ENCODE data around the gene FLOT2. TPM values are rescaled to one million over a fixed set of nuclear protein-coding genes. Genes with fewer than 3 reads are reported as not detected.
"Not testable (repeated sequence)": the region's sequence is repeated elsewhere in the genome, so short reads cannot be mapped to it uniquely, and the experiment has no call there.

The FLOT2 gene
- total RNA-seq, 1 donor from 2014 or later = 72.4 TPM

- DNase-seq (ENCODE audit: low spot score in 2 of 2) = peak in 1 of 2 donors; percentile 27
- Histone ChIP-seq H3K4me1 (peaks cover 0 to 9% of the 10 kb centered on the region in 2 donors), H3K4me3 (no peak overlapping the region), H3K9me3 (no peaks in the 10 kb centered on the region), H3K36me3 (no peaks in the 10 kb centered on the region), H3K27me3 (no peaks in the 10 kb centered on the region), H3K27ac (no peak overlapping the region)
- intact Hi-C loops (cut with DNase I) = loop anchor here (5.0 kb wide), 1 partner anchor 109 kb away; the partner anchor contains the start of gene PHF12
- TF ChIP-seq, protein P1, sequence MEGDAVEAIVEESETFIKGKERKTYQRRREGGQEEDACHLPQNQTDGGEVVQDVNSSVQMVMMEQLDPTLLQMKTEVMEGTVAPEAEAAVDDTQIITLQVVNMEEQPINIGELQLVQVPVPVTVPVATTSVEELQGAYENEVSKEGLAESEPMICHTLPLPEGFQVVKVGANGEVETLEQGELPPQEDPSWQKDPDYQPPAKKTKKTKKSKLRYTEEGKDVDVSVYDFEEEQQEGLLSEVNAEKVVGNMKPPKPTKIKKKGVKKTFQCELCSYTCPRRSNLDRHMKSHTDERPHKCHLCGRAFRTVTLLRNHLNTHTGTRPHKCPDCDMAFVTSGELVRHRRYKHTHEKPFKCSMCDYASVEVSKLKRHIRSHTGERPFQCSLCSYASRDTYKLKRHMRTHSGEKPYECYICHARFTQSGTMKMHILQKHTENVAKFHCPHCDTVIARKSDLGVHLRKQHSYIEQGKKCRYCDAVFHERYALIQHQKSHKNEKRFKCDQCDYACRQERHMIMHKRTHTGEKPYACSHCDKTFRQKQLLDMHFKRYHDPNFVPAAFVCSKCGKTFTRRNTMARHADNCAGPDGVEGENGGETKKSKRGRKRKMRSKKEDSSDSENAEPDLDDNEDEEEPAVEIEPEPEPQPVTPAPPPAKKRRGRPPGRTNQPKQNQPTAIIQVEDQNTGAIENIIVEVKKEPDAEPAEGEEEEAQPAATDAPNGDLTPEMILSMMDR (IDR thresholded peaks at IDR 0.05) = no peak
Measured at GRCh38 chr17:28843816-28844148, 53.8 kb downstream of the FLOT2 start.

DNA sequence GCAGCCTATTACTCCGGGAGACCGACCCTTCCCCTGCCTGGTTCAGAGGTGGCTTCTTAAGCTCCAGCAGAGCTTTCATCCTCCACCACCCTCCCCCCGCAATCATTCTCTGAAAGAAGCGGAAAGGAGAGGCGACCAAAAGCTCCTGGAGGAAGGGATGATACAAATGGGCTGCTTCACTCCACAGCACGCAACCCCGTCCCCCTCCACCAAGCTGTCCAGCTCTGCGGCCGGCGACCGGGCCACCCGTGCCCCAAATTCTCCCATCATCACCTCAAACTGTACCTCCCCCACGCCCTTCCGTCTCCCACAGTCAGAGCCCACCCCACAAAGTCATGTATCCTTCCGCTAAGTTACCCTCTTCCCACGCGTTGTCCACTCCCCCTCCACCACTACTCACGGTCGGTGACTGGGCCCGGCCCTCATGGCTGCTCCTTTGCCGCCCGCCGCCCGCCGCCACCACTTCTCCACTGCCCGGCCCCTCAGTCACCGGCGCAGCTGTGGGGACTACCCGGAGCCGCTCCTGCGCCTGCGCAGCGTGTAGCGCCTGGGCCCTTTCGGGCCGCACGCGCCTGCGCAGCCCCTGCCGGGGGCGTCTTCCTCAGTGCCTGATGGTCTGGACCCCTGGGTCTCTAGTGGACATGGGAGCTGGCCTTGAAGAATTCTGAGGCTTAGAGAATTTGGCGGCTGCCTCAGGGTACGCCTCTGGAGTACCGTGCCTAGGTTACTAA is 55.1 kb downstream of the FLOT2 start, which contains the start of gene FAM222B:
Gene FAM222B (minus strand): TSS at position 509 of the 731 bp plus-strand sequence. CDS start 76,123 bp downstream, outside the sequence.
- Histone ChIP-seq H3K27ac (peak within 1 kb of the TSS; percentile 71 to 76), H3K9me3 (no peaks in the 10 kb centered on the region), H3K4me1 (peaks cover 0 to 9% of the 10 kb centered on the region in 2 donors), H3K27me3 (no peaks in the 10 kb centered on the region), H3K36me3 (no peaks in the 10 kb centered on the region), H3K4me3 (peak within 1 kb of the TSS; percentile 69 to 70)
- intact Hi-C loops (cut with DNase I) = loop anchor here (1.0 to 5.0 kb wide), 3 partner anchors 30 to 110 kb away; partner anchors contain the start of gene PHF12
- TF ChIP-seq, protein P1 (IDR thresholded peaks at IDR 0.05) = peak in 1 of 3 experiments; percentile 7
- DNase-seq (ENCODE audit: low spot score in 2 of 2) = peak; percentile 39 to 89

DNA sequence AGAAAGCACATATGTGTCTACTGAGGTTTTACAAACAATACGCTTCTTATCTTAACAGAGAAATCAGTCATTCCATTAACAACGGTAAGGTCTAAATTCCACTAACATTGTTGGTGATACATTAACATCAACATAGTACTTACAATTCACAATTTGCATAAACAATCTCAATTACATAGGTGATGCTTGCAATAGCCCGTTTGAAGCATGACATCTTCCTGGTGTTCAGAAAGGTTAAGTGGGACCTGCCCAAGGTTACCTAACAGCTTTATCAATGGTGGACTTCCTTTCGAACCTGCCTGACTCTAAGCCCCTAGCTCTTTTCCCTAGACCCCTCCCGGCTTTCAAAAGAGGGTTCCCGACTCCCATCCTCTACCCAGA is 55.6 kb downstream of the FLOT2 start:
- intact Hi-C loops (cut with DNase I) = loop anchor here (1.0 to 5.0 kb wide), 3 partner anchors 30 to 110 kb away; partner anchors contain the start of gene PHF12
- Histone ChIP-seq H3K9me3 (no peaks in the 10 kb centered on the region), H3K4me1 (peaks cover 0 to 9% of the 10 kb centered on the region in 2 donors), H3K27me3 (no peaks in the 10 kb centered on the region), H3K4me3 (peak overlapping the region; percentile 69 to 70), H3K27ac (peak overlapping the region; percentile 71 to 76), H3K36me3 (no peaks in the 10 kb centered on the region)
- TF ChIP-seq, protein P1 (IDR thresholded peaks at IDR 0.05) = no peak
- DNase-seq (ENCODE audit: low spot score in 2 of 2) = no peak

DNA sequence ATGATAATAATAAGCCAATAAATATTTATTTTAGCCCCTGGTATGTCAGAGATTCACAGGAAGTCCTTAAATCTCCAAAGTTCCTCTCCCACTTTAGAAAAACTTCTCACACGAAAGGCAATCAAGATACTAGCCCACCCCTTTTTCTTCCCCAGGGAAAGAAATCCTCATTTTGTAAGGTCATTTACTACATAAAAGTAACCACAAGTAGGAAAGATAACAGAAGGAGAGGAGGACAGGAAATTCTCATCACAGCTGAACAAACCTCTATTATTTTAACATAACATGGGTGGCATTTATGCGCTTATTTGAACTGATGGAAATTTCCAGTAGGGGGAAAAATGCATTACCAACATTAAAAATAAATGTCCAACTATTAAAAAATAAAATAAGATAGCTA is 58.3 kb downstream of the FLOT2 start:
- intact Hi-C loops (cut with DNase I) = no loop called here
- Histone ChIP-seq H3K27ac (no peak overlapping the region), H3K27me3 (no peaks in the 10 kb centered on the region), H3K36me3 (no peaks in the 10 kb centered on the region), H3K4me1 (peaks cover 0 to 9% of the 10 kb centered on the region in 2 donors), H3K9me3 (no peaks in the 10 kb centered on the region), H3K4me3 (no peak overlapping the region)
- DNase-seq (ENCODE audit: low spot score in 2 of 2) = no peak
- TF ChIP-seq, protein P1 (IDR thresholded peaks at IDR 0.05) = no peak

DNA sequence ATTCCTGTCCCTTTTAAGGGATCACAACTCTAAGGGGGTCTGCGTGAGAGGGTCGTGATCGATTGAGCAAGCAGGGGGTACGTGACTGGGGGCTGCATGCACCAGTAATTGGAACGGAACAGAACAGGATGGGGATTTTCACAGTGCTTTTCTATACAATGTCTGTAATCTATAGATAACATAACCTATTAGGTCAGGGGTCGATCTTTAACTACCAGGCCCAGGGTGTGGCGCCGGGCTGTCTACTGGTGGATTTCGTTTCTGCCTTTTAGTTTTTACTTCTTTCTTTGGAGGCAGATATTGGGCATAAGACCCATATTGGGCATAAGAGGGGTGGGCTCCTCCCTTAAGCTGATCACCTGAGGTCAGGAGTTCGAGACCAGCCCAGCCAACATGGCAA is 61.0 kb downstream of the FLOT2 start:
- intact Hi-C loops (cut with DNase I); H3K4me3 ChIP-seq; H3K27me3 ChIP-seq; H3K27ac ChIP-seq; DNase-seq (ENCODE audit: low spot score in 2 of 2); H3K36me3 ChIP-seq; H3K4me1 ChIP-seq; H3K9me3 ChIP-seq: not testable (repeated sequence)

GRCh38 chr17:28834420-28834819 is 63.1 kb downstream of the FLOT2 start:
- H3K4me3 ChIP-seq = no peak overlapping the region
- no peaks in the 10 kb centered on the region for H3K36me3 ChIP-seq
- intact Hi-C loops (cut with DNase I) = no loop called here
- no peaks in the 10 kb centered on the region for H3K27me3 ChIP-seq
- no peaks in the 10 kb centered on the region for H3K4me1 ChIP-seq
- no peak overlapping the region for H3K27ac ChIP-seq
- TF ChIP-seq, protein P1 (IDR thresholded peaks at IDR 0.05) = no peak
- no peaks in the 10 kb centered on the region for H3K9me3 ChIP-seq
- no peak for DNase-seq (ENCODE audit: low spot score in 2 of 2)

Measured in ascending aorta (tissue), 2 donors.